GM21619 (cell line): ENCODE data around the gene EVI5L.
"Not testable (repeated sequence)": the region's sequence is repeated elsewhere in the genome, so short reads cannot be mapped to it uniquely, and the experiment has no call there.

Experiments used
- ATAC-seq: cut with Tn5 transposase; IDR thresholded peaks from one replicate; pipeline ENCODE4 v1.9.1; 2021; ENCODE audit not compliant: unreplicated experiment

EVI5L gene

DNA sequence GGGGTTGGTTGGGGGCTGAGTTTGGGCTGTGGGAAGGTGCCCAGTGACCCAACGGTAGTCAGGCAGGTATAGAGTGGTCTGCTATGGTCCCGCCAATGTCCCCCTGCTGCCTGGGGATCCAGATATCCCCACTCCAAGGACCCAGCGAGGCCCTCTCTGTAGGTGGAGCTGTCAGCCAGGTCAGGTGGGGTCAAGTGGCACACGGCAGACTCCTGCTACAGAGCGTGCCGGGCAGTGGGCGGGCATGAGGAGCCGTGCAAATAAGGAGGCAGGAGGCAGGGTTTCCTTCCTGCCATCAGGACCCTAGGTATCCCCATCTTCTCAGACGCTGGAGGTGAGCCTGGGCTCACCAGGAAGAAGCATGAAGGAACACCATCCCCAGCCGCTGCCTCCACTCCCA is 14.9 kb downstream of the EVI5L start:
- ATAC-seq, result no peak

DNA sequence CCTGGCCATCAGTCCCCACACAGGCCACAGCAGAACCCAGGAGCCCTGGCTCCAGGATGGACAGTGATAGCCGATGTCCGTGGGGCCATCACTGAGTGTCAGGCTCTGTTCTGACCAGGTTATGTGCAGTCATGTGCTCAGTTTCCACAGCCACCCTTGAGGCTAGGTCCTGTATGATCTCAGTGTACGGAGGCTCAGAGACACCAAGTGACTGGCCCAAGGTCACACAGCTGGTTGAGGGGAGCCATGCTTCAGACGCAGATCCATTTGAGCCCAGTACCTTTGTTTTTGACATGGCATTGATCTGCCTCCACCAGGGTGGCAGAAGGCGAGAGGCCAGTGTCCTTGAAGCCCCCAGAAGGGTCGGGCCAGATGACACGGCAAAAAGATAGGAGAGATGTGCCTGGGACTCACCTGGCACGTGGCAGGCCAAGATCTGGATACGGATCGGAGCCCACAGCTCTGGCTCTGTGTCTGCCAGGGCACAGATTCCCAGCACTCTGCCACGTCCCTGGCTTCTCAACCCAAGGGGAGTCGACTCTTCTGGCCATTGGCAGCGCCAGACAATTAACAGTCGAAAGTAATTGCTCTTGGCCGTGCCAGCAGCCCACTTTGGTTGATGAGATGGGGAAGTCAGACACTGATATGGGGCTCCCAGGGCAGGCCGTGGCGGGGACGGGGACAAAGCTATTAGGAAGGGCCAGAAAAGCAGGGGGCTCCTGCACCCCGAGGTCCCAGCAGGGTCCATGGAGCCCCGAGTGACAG is 15.6 kb downstream of the EVI5L start:
- no peak for ATAC-seq

DNA sequence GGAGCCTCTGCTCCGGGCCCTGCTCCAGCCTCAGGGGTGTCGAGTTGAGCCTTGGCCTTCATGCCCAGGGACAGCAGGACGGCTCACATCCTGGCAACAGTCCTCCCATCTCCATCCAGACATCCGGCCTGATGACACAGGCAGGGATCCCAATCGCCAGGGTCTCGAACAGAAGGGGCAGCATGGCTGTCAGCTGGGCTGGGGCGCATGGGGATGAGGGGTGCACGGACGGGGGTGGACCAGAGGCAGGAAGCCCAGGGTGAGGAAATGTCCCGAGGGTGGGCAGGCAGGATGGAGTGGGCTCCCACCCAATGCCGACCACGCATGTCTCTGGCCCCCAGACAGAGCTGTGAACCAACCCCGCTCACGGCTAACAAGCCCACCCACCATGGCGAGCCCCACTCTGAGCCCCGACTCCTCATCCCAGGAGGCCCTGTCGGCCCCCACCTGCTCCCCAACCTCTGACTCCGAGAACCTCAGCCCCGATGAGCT is 16.2 kb downstream of the EVI5L start:
- no peak for ATAC-seq

GRCh38 chr19:7847664-7848063 is 17.6 kb downstream of the EVI5L start:
- ATAC-seq, result no peak

- no peak for ATAC-seq
These were observed 18.9 kb downstream of the EVI5L start for GRCh38 chr19:7848779-7849457.

DNA sequence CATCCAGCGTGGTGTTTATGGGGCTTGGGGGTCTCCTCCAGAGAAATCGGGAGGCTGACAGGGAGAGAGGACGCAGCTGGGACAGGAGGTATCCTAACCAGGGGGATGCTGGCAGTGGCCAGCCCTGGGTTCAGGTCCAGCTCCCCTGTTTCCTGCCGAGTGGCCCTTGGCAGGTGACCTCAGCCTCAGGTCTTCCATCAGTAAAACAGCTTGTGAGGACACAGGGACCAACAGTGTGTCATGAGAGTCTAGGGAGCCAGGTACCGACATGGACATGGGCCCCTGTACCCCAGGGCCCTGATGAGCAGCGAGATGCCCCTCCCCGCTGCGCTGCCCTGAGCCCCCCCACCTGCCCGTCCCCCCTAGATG is 19.6 kb downstream of the EVI5L start:
- ATAC-seq, result no peak

DNA sequence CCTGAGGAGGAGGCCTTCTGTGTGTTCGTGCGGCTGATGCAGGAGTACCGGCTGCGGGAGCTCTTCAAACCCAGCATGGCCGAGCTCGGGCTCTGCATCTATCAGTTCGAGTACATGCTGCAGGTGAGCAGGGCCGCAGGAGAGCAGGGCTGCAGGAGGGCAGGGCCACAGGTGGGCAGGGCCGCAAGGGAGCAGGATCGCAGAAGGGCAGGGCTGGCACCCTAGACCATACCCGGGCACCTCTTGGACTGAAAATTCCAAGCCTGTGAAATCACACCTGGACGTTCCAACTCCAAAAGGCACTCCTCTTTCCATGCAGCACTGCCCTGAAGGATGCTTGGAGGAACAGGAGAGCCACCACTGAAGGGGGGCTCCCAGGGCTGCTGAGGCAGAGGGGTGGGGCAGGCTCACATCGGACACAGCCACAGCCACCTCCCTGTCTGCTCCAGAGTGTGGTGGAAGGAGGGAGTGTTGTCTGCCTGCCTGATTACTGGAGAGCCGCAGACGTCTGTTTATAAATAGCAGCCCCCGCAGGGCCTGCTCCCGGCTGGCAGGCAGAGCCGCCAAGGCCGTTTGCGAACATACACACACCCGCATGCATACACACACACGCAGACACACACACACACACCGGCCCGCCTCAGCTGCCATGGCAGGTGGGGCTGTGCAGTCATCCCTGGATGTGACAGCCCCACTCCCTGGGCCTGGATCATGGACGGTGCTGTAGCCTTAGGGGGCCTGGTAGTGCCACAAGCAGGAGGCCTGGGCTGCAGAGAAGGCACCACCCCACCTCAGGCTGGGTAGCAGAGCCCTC is 20.2 kb downstream of the EVI5L start:
- no peak for ATAC-seq

DNA sequence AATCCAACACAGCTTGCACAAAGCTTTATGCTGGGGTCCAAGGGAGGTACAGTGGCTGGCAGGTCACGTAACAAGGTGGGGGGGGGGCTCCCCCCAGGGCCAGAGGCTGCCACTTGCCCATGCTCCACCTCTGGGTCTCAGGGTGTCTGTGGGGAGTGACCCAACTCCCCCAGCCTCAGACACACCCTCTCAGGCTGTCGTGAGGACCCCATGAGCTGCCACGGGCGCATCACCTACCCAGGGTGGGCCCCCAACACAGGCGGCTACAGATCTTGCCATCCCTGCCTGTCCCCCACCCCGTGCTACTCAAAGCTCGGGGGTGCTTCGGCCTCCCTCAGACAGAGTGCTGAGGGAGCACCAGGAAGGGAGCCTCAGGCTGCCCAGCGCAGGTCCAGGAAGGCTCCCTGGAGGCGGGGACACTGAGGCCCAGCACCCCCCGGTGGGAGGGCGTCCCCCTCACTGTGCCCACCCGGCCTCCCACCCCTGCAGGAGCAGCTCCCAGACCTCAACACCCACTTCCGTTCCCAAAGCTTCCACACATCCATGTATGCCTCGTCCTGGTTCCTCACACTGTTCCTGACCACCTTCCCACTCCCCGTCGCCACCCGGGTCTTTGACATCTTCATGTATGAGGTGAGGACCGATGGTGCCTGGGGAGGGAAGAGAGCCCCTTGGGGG is 21.1 kb downstream of the EVI5L start:
- no peak for ATAC-seq

- ATAC-seq, result no peak
These were observed 21.8 kb downstream of the EVI5L start for GRCh38 chr19:7851623-7852500.

DNA sequence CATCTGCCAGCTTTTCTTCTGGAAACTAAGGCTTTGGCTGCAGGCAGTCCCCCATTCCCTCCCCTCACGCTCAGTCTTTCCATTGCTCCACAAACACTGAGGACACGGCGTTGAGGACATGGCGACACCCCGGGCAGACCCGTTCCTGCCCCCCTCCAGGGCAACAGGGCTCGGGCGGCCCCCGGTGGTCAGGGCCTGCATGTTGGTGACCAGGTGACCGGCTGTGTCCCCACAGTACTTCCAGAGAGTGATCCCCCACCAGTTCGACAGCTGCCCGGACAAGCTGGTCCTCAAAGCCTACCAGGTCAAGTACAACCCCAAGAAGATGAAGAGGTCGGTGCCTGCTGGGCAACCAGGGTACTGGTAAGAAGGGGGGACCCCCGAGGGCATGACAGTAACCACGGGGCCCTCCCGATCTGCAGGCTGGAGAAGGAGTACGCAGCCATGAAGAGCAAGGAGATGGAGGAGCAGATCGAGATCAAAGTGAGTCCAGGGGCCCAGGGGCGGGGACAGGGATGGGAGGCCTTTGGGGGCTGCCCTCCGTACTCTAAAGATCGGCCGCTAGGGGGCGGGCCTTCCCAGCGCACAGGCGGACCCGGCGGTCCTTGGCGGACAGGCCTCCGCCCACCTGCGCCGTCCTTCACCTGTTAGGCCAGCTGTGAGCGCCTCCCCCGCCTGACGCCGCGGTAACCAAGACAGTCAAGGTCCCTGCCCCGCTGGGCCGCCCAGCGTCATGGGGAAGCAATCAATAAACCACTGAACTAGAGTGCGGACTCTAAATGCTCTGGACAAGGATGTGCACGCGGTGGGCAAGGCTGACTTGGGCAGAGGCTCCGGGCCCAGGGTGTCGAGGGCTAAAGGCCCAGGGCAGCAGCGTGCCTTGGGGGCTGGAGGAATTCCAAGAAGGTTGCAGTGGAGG is 23.1 kb downstream of the EVI5L start:
- no peak for ATAC-seq

DNA sequence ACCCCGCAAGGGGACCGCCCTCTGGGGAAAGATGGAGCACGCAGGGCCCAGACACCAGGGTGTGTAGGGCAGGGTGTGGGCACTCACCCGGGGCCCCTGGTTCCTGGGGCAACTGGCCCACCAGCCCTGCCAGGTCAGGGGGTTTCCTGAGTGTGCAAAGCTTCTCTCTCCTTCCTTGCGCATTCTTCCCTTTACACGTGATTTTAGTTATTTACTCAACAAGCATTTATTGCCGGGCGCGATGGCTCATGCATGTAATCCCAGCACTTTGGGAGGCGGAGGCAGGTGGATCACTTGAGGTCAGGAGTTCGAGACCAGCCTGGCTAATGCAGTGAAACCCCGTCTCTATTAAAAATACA is 23.7 kb downstream of the EVI5L start:
- no peak for ATAC-seq

DNA sequence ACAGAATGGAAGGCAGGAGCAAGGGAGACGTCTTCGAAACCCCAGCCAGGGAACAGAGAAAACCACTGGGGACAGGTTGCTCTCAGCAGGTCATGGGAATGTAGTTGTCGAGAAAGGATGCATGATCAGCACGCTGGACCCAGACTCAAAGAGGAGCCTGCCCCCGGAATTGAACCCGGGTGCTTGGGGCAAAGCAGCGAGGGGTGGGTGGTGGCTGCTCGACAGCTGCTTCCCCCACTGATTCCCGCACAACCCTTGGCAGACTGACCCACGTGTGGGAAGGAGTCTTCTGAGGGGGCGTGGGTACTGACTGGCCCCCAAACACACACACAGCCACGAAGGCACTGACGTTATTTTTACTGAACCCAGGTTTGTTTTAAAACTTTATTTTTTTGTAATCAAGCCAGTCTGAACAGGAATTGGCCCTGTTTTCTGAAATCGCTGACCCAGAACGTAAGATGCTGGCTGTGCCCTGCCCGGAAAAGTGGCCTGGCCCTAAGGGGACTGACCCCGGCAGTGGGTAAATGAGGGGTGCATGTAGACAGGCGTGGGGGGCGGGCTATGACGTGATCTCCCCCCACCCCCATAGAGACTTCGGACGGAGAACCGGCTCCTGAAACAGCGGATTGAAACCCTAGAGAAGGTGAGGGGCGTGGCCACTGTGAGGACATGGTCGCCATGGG is 25.5 kb downstream of the EVI5L start:
- ATAC-seq, result no peak

- no peak for ATAC-seq
These were observed 26.1 kb downstream of the EVI5L start for GRCh38 chr19:7856109-7856591.

GRCh38 chr19:7856679-7857663 is 27.0 kb downstream of the EVI5L start:
- no peak for ATAC-seq

DNA sequence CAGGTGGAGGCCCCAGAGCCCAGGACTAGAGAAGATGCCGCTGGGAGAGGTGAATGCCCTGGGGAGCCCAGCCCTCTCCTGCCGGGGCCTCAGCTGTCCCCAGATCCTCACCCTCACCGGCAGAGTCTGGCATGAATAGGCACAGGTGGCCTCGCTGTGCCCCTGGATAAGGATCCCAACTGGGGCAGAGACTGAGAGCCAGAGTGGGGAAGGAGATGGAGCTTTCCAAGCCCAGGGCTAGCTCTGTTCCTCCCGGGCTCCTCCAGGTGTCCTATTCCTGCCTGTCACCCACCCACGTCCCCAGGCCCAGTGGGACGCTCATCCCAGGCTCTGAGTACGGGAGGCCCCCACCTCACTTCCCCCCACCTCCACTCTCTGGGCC is 27.7 kb downstream of the EVI5L start:
- ATAC-seq, result no peak

GRCh38 chr19:7858109-7858770 is 28.2 kb downstream of the EVI5L start:
- no peak for ATAC-seq

- ATAC-seq, result not testable (repeated sequence)
These were observed 29.1 kb downstream of the EVI5L start for GRCh38 chr19:7859087-7859486.
